Measurements from ENCODE around the gene C2CD3.

DNA sequence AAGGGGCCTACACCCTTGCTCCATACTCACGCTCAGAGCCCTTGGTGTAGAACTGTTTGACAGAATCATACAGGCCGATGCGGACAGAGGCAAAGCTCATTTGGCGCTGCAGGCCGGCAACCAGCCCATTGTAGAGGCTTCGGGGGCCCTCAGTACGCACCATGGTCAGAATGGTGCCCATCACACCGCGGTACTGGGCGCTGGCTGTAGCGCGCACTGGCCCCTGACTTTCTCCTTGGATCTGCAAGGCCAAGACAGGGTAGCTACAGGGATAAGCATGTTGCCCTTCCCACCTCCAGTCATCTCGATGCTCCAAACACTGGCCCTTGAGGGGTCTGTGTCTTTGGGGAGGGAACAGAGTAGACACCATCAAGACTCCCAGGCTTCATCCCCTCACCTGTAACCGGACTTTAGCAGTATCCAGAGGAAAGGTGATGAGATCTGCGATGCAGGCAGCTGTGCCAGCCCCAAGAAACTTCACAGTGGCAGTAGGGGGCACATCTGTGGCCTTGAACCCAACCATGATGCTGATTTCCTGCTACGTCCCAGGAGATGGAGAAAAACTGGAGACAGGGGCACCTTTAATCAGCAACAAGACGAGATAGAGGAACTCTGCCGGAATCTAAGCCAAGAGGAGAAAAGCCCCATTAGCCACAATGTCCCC, 192.8 kb downstream of the C2CD3 start:
- TF ChIP-seq, protein P1, sequence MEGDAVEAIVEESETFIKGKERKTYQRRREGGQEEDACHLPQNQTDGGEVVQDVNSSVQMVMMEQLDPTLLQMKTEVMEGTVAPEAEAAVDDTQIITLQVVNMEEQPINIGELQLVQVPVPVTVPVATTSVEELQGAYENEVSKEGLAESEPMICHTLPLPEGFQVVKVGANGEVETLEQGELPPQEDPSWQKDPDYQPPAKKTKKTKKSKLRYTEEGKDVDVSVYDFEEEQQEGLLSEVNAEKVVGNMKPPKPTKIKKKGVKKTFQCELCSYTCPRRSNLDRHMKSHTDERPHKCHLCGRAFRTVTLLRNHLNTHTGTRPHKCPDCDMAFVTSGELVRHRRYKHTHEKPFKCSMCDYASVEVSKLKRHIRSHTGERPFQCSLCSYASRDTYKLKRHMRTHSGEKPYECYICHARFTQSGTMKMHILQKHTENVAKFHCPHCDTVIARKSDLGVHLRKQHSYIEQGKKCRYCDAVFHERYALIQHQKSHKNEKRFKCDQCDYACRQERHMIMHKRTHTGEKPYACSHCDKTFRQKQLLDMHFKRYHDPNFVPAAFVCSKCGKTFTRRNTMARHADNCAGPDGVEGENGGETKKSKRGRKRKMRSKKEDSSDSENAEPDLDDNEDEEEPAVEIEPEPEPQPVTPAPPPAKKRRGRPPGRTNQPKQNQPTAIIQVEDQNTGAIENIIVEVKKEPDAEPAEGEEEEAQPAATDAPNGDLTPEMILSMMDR (IDR thresholded peaks at IDR 0.05) = no peak
- TF ChIP-seq POLR2A (IDR thresholded peaks at IDR 0.05) (no peak), EP300 (IDR thresholded peaks at IDR 0.05) (no peak)

All from upper lobe of left lung (tissue), 4 donors.